ENCODE results near the gene UPF1.

UPF1 gene

GRCh38 chr19:18910801-18911436 lies 79.2 kb downstream of the UPF1 start:
- H3K27ac ChIP-seq, result no peak overlapping the region
- no peak for TF ChIP-seq ZFX (IDR thresholded peaks at IDR 0.05)
- no peak for TF ChIP-seq CTCF (conservative IDR thresholded peaks at IDR 0.05)

DNA sequence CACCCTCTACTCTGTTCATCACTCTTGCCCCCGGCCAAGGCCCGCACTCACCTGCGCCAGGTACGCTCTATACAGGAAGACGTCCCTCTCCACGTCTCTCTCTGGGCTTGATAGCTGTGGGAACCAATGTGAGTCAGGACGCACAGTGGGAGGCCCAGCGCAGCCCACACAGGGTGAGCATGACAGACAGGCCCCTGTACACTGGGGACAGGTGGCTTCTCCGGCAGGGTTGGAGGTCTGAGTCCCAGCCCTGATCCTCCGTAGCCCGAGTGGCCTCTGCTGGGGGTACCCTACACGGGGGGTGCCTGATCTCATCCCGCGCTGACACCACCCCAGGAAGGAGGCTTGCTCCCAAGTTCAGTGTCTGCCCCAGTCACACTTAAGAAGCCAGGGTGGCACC lies 81.2 kb downstream of the UPF1 start:
- no peak for TF ChIP-seq ZFX (IDR thresholded peaks at IDR 0.05)
- H3K27ac ChIP-seq, result no peak overlapping the region

DNA sequence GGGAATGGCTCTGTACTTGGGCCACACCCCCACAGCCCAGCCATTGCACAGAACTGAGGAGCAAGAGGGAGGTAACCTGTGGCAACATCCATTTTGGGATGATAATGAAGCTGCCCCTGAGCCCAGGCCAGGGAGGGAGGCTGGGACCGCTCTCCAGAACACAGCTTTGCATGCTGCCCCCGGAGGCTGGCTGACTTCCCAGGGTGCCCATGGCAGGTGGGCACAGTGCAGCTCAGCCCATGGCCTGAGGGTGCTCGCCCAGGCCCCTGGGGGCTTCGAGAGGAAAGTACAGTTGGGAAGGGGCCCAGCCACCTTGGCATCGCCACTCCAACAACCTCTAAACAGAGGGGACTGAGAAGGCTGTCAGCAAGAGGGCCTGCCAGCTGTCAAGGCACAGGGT lies 81.7 kb downstream of the UPF1 start:
- no peak overlapping the region for H3K27ac ChIP-seq
- no peak for TF ChIP-seq ZFX (IDR thresholded peaks at IDR 0.05)
- no peak for TF ChIP-seq CTCF (conservative IDR thresholded peaks at IDR 0.05)

GRCh38 chr19:18915639-18916038 lies 83.9 kb downstream of the UPF1 start:
- H3K27ac ChIP-seq, result no peak overlapping the region
- TF ChIP-seq ZFX (IDR thresholded peaks at IDR 0.05), result no peak
- TF ChIP-seq CTCF (conservative IDR thresholded peaks at IDR 0.05), result no peak; the same call in 1 of the 2 replicates

DNA sequence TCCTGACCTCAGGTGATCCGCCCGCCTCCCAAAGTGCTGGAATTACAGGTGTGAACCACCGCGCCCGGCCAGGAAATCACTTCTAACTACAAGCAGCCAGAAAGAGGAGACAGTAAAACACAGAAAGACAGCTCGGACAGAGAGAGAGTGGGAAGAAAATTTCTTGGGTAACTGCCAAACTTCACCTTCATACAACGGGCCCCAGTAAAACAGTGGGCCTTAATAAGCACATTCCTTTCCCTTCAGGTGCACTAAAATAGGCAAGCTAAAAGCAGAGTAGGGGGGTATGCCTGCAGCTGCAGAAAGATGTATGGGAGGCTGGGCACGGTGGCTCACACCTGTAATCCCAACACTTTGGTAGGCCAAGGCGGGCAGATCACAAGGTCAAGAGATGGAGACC lies 85.8 kb downstream of the UPF1 start:
- peak overlapping the region; percentile 80 for H3K27ac ChIP-seq
